ENCODE results near the gene SEMA3B. TPM values are rescaled to one million over a fixed set of nuclear protein-coding genes. Genes with fewer than 3 reads are reported as not detected.

The SEMA3B gene
- total RNA-seq, 2 experiments from 2014 or later = 1.9 to 2.0 TPM

DNA sequence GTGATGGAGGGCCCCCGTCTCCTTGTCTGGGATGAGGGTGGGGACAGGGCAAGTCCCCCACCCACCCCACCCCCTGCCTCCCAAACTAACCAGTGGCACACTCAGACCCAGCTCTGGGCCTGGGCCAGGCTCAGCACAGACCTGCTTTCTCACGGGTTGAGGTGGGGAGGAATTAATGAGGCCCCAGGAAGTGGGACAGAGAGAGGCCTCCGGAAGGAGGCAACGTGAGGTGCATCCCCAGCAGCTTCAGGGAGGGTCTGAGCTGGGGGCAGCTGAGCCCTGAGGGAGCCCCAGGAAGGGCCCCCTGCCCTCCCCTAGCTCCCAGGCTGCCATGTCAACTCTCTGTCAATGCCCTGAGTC lies 47.9 kb upstream of the SEMA3B start:
- Histone ChIP-seq H3K27ac (ENCODE audit: low read depth in 1 of 2, low read length in 2 of 2) (no peak overlapping the region), H3K27me3 (ENCODE audit: control insufficient read depth in 1 of 2, insufficient read depth in 2 of 2, low read length in 2 of 2) (no peaks in the 10 kb centered on the region), H3K9me3 (ENCODE audit: control insufficient read depth in 1 of 2, insufficient read depth in 1 of 2, low read length in 2 of 2) (no peaks in the 10 kb centered on the region), H3K4me1 (ENCODE audit: insufficient read depth, low read length) (peaks cover 16% of the 10 kb centered on the region), H3K4me3 (ENCODE audit: low read length) (no peak overlapping the region), H3K36me3 (ENCODE audit: insufficient read depth, low read length) (no peaks in the 10 kb centered on the region)
- intact Hi-C loops (cut with DNase I, micrococcal nuclease) = no loop called here
- POLR2A ChIA-PET = interaction anchor here (1.2 to 1.6 kb wide), 2 partner anchors 15 to 26 kb away, joined by 3 to 5 read pairs; partner anchors contain the start of gene GNAI2
- Mint-ChIP-seq H3K27me3 (no peaks in the 10 kb centered on the region), H3K36me3 (ENCODE audit: low read depth) (no peaks in the 10 kb centered on the region), H3K4me1 (ENCODE audit: low read depth) (peaks cover 3% of the 10 kb centered on the region), H3K27ac (no peak overlapping the region), H3K4me3 (no peak overlapping the region), H3K9me3 (no peaks in the 10 kb centered on the region)
- TF ChIP-seq CTCF (IDR thresholded peaks at IDR 0.05) = no peak
- CTCF ChIA-PET = no interaction called here
- no peak for ATAC-seq (ENCODE audit: poor library complexity)
- no peak for DNase-seq

- H3K27ac ChIP-seq (ENCODE audit: low read depth in 1 of 2, low read length in 2 of 2) = no peak overlapping the region
- H3K36me3 Mint-ChIP-seq (ENCODE audit: low read depth) = no peaks in the 10 kb centered on the region
- CTCF ChIA-PET = interaction anchor here (2.7 kb wide), 1 partner anchor 27 kb away, joined by 8 read pairs; no protein-coding TSS in a partner anchor
- no peak overlapping the region for H3K27ac Mint-ChIP-seq
- DNase-seq = peak in 2 of 14 experiments; percentile 21 to 31
- intact Hi-C loops (cut with DNase I, micrococcal nuclease) = no loop called here
- no peaks in the 10 kb centered on the region for H3K9me3 ChIP-seq (ENCODE audit: control insufficient read depth in 1 of 2, insufficient read depth in 1 of 2, low read length in 2 of 2)
- no peaks in the 10 kb centered on the region for H3K27me3 ChIP-seq (ENCODE audit: control insufficient read depth in 1 of 2, insufficient read depth in 2 of 2, low read length in 2 of 2)
- no peak for ATAC-seq (ENCODE audit: poor library complexity)
- no peaks in the 10 kb centered on the region for H3K9me3 Mint-ChIP-seq
- H3K4me3 Mint-ChIP-seq = no peak overlapping the region
- peaks cover 6% of the 10 kb centered on the region for H3K4me1 Mint-ChIP-seq (ENCODE audit: low read depth)
- H3K4me3 ChIP-seq (ENCODE audit: low read length) = no peak overlapping the region
- peaks cover 22% of the 10 kb centered on the region for H3K4me1 ChIP-seq (ENCODE audit: insufficient read depth, low read length)
- H3K27me3 Mint-ChIP-seq = no peaks in the 10 kb centered on the region
- no peaks in the 10 kb centered on the region for H3K36me3 ChIP-seq (ENCODE audit: insufficient read depth, low read length)
- POLR2A ChIA-PET = interaction anchor here (1.2 to 1.6 kb wide), 2 partner anchors 15 to 26 kb away, joined by 3 to 5 read pairs; partner anchors contain the start of gene GNAI2
- no peak for TF ChIP-seq CTCF (IDR thresholded peaks at IDR 0.05)
These were observed 47.4 kb upstream of the SEMA3B start for GRCh38 chr3:50221411-50222168.

DNA sequence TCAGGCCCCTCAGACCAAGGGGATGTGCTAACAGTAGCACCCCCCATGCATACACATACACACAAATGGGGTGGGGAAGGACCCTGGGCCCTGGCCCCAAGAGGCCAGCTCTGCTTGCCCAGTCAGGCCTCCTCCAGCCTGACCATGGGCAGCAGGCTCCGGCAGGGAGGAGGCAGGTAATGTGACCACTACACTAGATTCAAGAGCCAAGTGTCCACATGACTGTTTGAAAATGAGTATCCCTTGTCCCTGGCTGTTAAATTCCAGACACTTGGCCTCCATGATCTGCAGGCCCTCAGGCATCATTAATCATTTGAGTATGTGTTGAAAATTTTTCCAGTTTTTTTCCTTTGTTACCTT lies 46.8 kb upstream of the SEMA3B start:
- H3K27ac ChIP-seq (ENCODE audit: low read depth in 1 of 2, low read length in 2 of 2) = no peak overlapping the region
- no peaks in the 10 kb centered on the region for H3K36me3 ChIP-seq (ENCODE audit: insufficient read depth, low read length)
- no peaks in the 10 kb centered on the region for H3K27me3 Mint-ChIP-seq
- no peaks in the 10 kb centered on the region for H3K9me3 ChIP-seq (ENCODE audit: control insufficient read depth in 1 of 2, insufficient read depth in 1 of 2, low read length in 2 of 2)
- ChIA-PET CTCF (interaction anchor here (2.7 kb wide), 1 partner anchor 28 kb away, joined by 8 read pairs; no protein-coding TSS in a partner anchor), POLR2A (interaction anchor here (1.2 to 1.6 kb wide), 2 partner anchors 14 to 27 kb away, joined by 3 to 5 read pairs; partner anchors contain the start of gene GNAI2)
- H3K36me3 Mint-ChIP-seq (ENCODE audit: low read depth) = no peaks in the 10 kb centered on the region
- no peak overlapping the region for H3K27ac Mint-ChIP-seq
- no peak overlapping the region for H3K4me3 Mint-ChIP-seq
- no peaks in the 10 kb centered on the region for H3K27me3 ChIP-seq (ENCODE audit: control insufficient read depth in 1 of 2, insufficient read depth in 2 of 2, low read length in 2 of 2)
- intact Hi-C loops (cut with DNase I, micrococcal nuclease) = no loop called here
- no peak for TF ChIP-seq CTCF (IDR thresholded peaks at IDR 0.05)
- no peak for ATAC-seq (ENCODE audit: poor library complexity)
- H3K4me3 ChIP-seq (ENCODE audit: low read length) = no peak overlapping the region
- no peaks in the 10 kb centered on the region for H3K9me3 Mint-ChIP-seq
- H3K4me1 ChIP-seq (ENCODE audit: insufficient read depth, low read length) = peaks cover 27% of the 10 kb centered on the region
- H3K4me1 Mint-ChIP-seq (ENCODE audit: low read depth) = peaks cover 11% of the 10 kb centered on the region
- no peak for DNase-seq
